ENCODE measurements around the gene CYB5D1. TPM values are rescaled to one million over a fixed set of nuclear protein-coding genes. Genes with fewer than 3 reads are reported as not detected.
A peak's percentile ranks its signal among the peaks of the same experiment; 100 is the strongest.

Gene CYB5D1
- total RNA-seq, 2 donors from 2014 or later = 15.6 to 17.1 TPM

- ATAC-seq = no peak
- DNase-seq = no peak
- intact Hi-C loops (cut with DNase I) = no loop called here
These were observed 26.6 kb upstream of the CYB5D1 start for GRCh38 chr17:7831233-7831632.

- ATAC-seq = no peak
- intact Hi-C loops (cut with DNase I) = no loop called here
- DNase-seq = no peak
These were observed 25.4 kb upstream of the CYB5D1 start for GRCh38 chr17:7832431-7832830.

GRCh38 chr17:7833011-7833794 is 24.6 kb upstream of the CYB5D1 start:
- no peak for ATAC-seq
- DNase-seq = no peak
- intact Hi-C loops (cut with DNase I) = no loop called here

GRCh38 chr17:7833795-7834541 is 23.8 kb upstream of the CYB5D1 start, which contains the start of gene KDM6B:
TSS of gene KDM6B (plus strand) at chr17:7834217. CDS start at chr17:7845555, 11,338 bp downstream.
- intact Hi-C loops (cut with DNase I) = no loop called here
- DNase-seq (peak; percentile 97), ATAC-seq (peak; percentile 66 to 73)

GRCh38 chr17:7834542-7834956 is 23.3 kb upstream of the CYB5D1 start:
- DNase-seq (peak; percentile 75), ATAC-seq (peak; percentile 8 to 25)
- intact Hi-C loops (cut with DNase I) = no loop called here

GRCh38 chr17:7834957-7835813 is 22.6 kb upstream of the CYB5D1 start:
- ATAC-seq = peak; percentile 77 to 82
- intact Hi-C loops (cut with DNase I) = no loop called here
- DNase-seq = peak; percentile 98

- intact Hi-C loops (cut with DNase I) = no loop called here
- peak; percentile 39 to 55 for ATAC-seq
- peak; percentile 84 for DNase-seq
These were observed 21.8 kb upstream of the CYB5D1 start for GRCh38 chr17:7835814-7836595.

GRCh38 chr17:7836596-7837407 is 21.0 kb upstream of the CYB5D1 start:
- intact Hi-C loops (cut with DNase I) = no loop called here
- DNase-seq (peak; percentile 94), ATAC-seq (peak; percentile 18 to 21)

- ATAC-seq = no peak
These were observed 20.3 kb upstream of the CYB5D1 start for GRCh38 chr17:7837408-7838088.

GRCh38 chr17:7838090-7839075 is 19.4 kb upstream of the CYB5D1 start:
- intact Hi-C loops (cut with DNase I) = no loop called here
- peak; percentile 45 for DNase-seq
- ATAC-seq = no peak

More at GRCh38 chr17:7837408-7838088, 20.3 kb upstream of the CYB5D1 start:
- intact Hi-C loops (cut with DNase I) = no loop called here
- DNase-seq = no peak

- DNase-seq (no peak), ATAC-seq (no peak)
- intact Hi-C loops (cut with DNase I) = no loop called here
These were observed 18.5 kb upstream of the CYB5D1 start for GRCh38 chr17:7839190-7839875.

- intact Hi-C loops (cut with DNase I) = no loop called here
- ATAC-seq = no peak
- no peak for DNase-seq
These were observed 17.9 kb upstream of the CYB5D1 start for GRCh38 chr17:7839876-7840261.

GRCh38 chr17:7840441-7840840 is 17.4 kb upstream of the CYB5D1 start:
- ATAC-seq (no peak), DNase-seq (no peak)
- intact Hi-C loops (cut with DNase I) = no loop called here

GRCh38 chr17:7840875-7841274 is 16.9 kb upstream of the CYB5D1 start:
- intact Hi-C loops (cut with DNase I) = no loop called here
- ATAC-seq (no peak), DNase-seq (no peak)

GRCh38 chr17:7841396-7841914 is 16.3 kb upstream of the CYB5D1 start:
- peak; percentile 50 to 64 for ATAC-seq
- DNase-seq = peak; percentile 94
- intact Hi-C loops (cut with DNase I) = no loop called here

Measured in left cardiac atrium (tissue), 4 donors.